HEK293 (cell line): Measurements from ENCODE around the gene ZNF562.

Source experiments
- CTCF ChIA-PET: fragments of 350-600 bp; formaldehyde crosslinking; extraction: SDS; loops from one replicate; lab custom pipeline; 2021; ENCODE audit warnings: antibody characterized with exemption; lab: Yijun Ruan, JAX
- POLR2A ChIA-PET: fragments of 300-600 bp; formaldehyde crosslinking; extraction: SDS; loops from one replicate; lab custom pipeline; 2020; ENCODE audit warnings: antibody characterized with exemption, inconsistent platforms; lab: Yijun Ruan, JAX
- H3K27ac ChIP-seq: fragments of 200-500 bp; sonication (Bioruptor generic); 2 replicates; pipeline ENCODE4 v1.5.1; 2014; ENCODE audit warnings: low read depth, low read length, control low read depth, inconsistent platforms; ENCODE audit errors: extremely low read depth
- H3K36me3 ChIP-seq, 2 experiments: fragments of 200-500 bp in 1 of 2; sonication (Bioruptor generic) in 1 of 2; 1 replicate in 1 of 2; 2 replicates in 1 of 2; pipeline ENCODE4 v1.5.1; 2014 to 2017; ENCODE audit warnings: inconsistent platforms in 2 of 2, low read length in 2 of 2; ENCODE audit not compliant: control insufficient read depth in 2 of 2, insufficient read depth in 1 of 2
- H3K4me1 ChIP-seq: fragments of 200-500 bp; sonication (Bioruptor generic); 2 replicates; pipeline ENCODE4 v1.5.1; 2014; ENCODE audit warnings: mild to moderate bottlenecking, low read length, inconsistent platforms; ENCODE audit not compliant: control insufficient read depth, insufficient read depth
- H3K4me3 ChIP-seq: 2 replicates; pipeline ENCODE4 v1.5.1; 2011; ENCODE audit warnings: low read depth, mild to moderate bottlenecking, control low read depth, low read length, moderate library complexity
- H3K9me3 ChIP-seq: fragments of 200-500 bp; sonication (Bioruptor generic); 2 replicates; pipeline ENCODE4 v1.5.1; 2014; ENCODE audit warnings: low read depth, low read length, inconsistent platforms; ENCODE audit not compliant: control insufficient read depth, insufficient read depth
- GLI2 ChIP-seq: fragments of 450-650 bp; formaldehyde crosslinking; IDR thresholded peaks from 2 replicates; pipeline ENCODE4; 2017; ENCODE audit warnings: missing biosample characterization, missing genetic modification characterization, low read depth, borderline replicate concordance
- GLI4 ChIP-seq: fragments of 450-650 bp; formaldehyde crosslinking; IDR thresholded peaks from 2 replicates; pipeline ENCODE4 v1.5.1; 2016; ENCODE audit warnings: missing biosample characterization, missing genetic modification characterization
- KLF10 ChIP-seq: fragments of 450-650 bp; IDR thresholded peaks from 2 replicates; pipeline ENCODE4 v1.5.1; 2018; ENCODE audit warnings: missing biosample characterization, mild to moderate bottlenecking, missing genetic modification characterization
- KLF7 ChIP-seq: fragments of 450-650 bp; formaldehyde crosslinking; IDR thresholded peaks from 2 replicates; pipeline ENCODE4 v1.5.1; 2016; ENCODE audit warnings: missing biosample characterization, missing genetic modification characterization, borderline replicate concordance
- MYNN ChIP-seq: fragments of 450-650 bp; formaldehyde crosslinking; IDR thresholded peaks from 2 replicates; pipeline ENCODE4 v1.5.1; 2016; ENCODE audit warnings: missing biosample characterization, missing genetic modification characterization, borderline replicate concordance
- OVOL3 ChIP-seq: fragments of 450-650 bp; formaldehyde crosslinking; IDR thresholded peaks from 2 replicates; pipeline ENCODE4 v1.5.1; 2016; ENCODE audit warnings: missing biosample characterization, missing genetic modification characterization
- YY2 ChIP-seq: fragments of 450-650 bp; formaldehyde crosslinking; IDR thresholded peaks from 2 replicates; pipeline ENCODE4 v1.5.1; 2016; ENCODE audit warnings: missing biosample characterization, missing genetic modification characterization
- ZNF121 ChIP-seq: fragments of 450-650 bp; formaldehyde crosslinking; IDR thresholded peaks from 2 replicates; pipeline ENCODE4 v1.5.1; 2016; ENCODE audit warnings: missing biosample characterization, missing genetic modification characterization
- ZNF248 ChIP-seq: fragments of 450-650 bp; formaldehyde crosslinking; IDR thresholded peaks from 2 replicates; pipeline ENCODE4 v1.5.1; 2017; ENCODE audit warnings: missing biosample characterization, missing genetic modification characterization
- ZNF292 ChIP-seq: fragments of 450-650 bp; formaldehyde crosslinking; IDR thresholded peaks from 2 replicates; pipeline ENCODE4 v1.5.1; 2016; ENCODE audit warnings: low read depth, missing biosample characterization, missing genetic modification characterization, borderline replicate concordance
- ZNF366 ChIP-seq: fragments of 450-650 bp; formaldehyde crosslinking; conservative IDR thresholded peaks from 2 replicates; pipeline ENCODE4 v1.5.1; 2016; ENCODE audit warnings: missing biosample characterization, missing genetic modification characterization
- ZNF404 ChIP-seq: fragments of 450-650 bp; formaldehyde crosslinking; IDR thresholded peaks from 2 replicates; pipeline ENCODE4 v1.5.1; 2017; ENCODE audit warnings: missing biosample characterization, missing genetic modification characterization
- ZNF416 ChIP-seq: fragments of 450-650 bp; formaldehyde crosslinking; IDR thresholded peaks from 2 replicates; pipeline ENCODE4 v1.5.1; 2016; ENCODE audit warnings: missing biosample characterization, missing genetic modification characterization
- ZNF530 ChIP-seq: fragments of 450-650 bp; formaldehyde crosslinking; IDR thresholded peaks from 2 replicates; pipeline ENCODE4 v1.5.1; 2016; ENCODE audit warnings: low read depth, missing biosample characterization, missing genetic modification characterization
- ZNF621 ChIP-seq: fragments of 450-650 bp; formaldehyde crosslinking; IDR thresholded peaks from 2 replicates; pipeline ENCODE4 v1.5.1; 2017; ENCODE audit warnings: missing biosample characterization, missing genetic modification characterization
- ZNF623 ChIP-seq: fragments of 450-650 bp; formaldehyde crosslinking; IDR thresholded peaks from 2 replicates; pipeline ENCODE4 v1.5.1; 2016; ENCODE audit warnings: missing biosample characterization, missing genetic modification characterization
- ZNF664 ChIP-seq: fragments of 450-650 bp; formaldehyde crosslinking; IDR thresholded peaks from 2 replicates; pipeline ENCODE4 v1.5.1; 2016; ENCODE audit warnings: missing biosample characterization, missing genetic modification characterization
- ZSCAN23 ChIP-seq: fragments of 450-650 bp; formaldehyde crosslinking; IDR thresholded peaks from 2 replicates; pipeline ENCODE4 v1.5.1; 2016; ENCODE audit warnings: missing biosample characterization, missing genetic modification characterization
- TF ChIP-seq, protein P1 (sequence below): fragments of 450-650 bp; formaldehyde crosslinking; IDR thresholded peaks from 2 replicates; pipeline ENCODE4 v1.5.1; 2016; ENCODE audit warnings: missing biosample characterization, missing genetic modification characterization
- TF ChIP-seq, protein P2 (sequence below): fragments of 450-650 bp; formaldehyde crosslinking; IDR thresholded peaks from 2 replicates; pipeline ENCODE4 v1.5.1; 2017; ENCODE audit warnings: missing biosample characterization, missing genetic modification characterization
- TF ChIP-seq, protein P3 (sequence below): fragments of 450-650 bp; formaldehyde crosslinking; IDR thresholded peaks from 2 replicates; pipeline ENCODE4 v1.5.1; 2017; ENCODE audit warnings: missing biosample characterization, missing genetic modification characterization

ZNF562 gene

DNA sequence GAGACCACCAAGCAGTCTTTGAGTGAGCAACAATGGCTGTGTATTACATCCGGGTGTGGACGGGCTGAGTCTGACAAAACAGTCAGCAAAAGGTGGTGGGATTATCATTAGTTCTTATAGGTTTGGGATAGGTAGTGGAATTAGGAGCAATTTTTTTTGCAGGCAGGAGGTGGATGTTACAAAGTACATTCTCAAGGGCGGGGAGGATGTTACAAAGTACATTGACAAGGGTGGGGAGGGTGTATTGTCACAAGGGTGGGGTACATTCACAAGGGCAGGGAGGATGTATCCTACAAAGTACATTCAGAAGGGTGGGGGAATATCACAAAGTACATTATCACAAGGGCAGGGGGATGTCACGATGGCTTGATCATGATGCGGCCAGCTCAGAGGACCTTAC is 38.9 kb downstream of the ZNF562 start:
- H3K36me3 ChIP-seq, result peaks cover 0 to 58% of the 10 kb centered on the region in 2 experiments; a peak in 1 of 3 replicates
- ChIA-PET POLR2A (no interaction called here), CTCF (no interaction called here)

DNA sequence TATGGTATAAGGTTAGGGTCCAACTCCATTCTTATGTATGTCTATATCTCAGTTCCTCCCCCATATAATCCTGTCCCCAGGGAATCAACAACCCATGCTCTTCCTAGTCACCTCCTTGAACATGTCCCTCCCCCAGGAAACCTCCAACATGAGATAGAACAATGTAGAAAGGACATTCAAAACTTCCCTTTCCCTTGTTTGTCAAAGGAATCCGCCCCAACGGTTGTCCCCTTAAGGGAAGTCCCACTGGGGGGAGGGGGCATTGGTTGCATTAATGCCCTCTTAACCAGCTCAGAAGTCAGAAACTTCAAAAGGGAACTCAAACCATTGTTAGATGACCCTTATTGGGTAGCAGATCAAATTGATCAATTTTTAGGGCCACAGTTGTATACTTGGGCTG is 47.0 kb downstream of the ZNF562 start:
- no peak overlapping the region for H3K4me3 ChIP-seq
- H3K4me1 ChIP-seq, result no peaks in the 10 kb centered on the region
- no peak overlapping the region for H3K27ac ChIP-seq
- H3K36me3 ChIP-seq, result peaks cover 0 to 10% of the 10 kb centered on the region in 2 experiments; a peak in 1 of 3 replicates
- ChIA-PET CTCF (interaction anchor here (0.5 to 1.2 kb wide), 2 partner anchors 134 to 168 kb away, joined by 3 to 5 read pairs; no protein-coding TSS in a partner anchor), POLR2A (no interaction called here)
- TF ChIP-seq ZNF621 (tag by site-specific recombination), result no peak
- no peak for TF ChIP-seq OVOL3 (tag by site-specific recombination)
- TF ChIP-seq ZNF292 (tag by site-specific recombination), result no peak
- TF ChIP-seq ZNF121 (tag by site-specific recombination), result no peak
- no peak for TF ChIP-seq ZNF404 (tag by site-specific recombination)
- TF ChIP-seq, protein P1, sequence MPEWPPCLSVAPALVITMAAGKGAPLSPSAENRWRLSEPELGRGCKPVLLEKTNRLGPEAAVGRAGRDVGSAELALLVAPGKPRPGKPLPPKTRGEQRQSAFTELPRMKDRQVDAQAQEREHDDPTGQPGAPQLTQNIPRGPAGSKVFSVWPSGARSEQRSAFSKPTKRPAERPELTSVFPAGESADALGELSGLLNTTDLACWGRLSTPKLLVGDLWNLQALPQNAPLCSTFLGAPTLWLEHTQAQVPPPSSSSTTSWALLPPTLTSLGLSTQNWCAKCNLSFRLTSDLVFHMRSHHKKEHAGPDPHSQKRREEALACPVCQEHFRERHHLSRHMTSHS (tag by site-specific recombination), result no peak
- TF ChIP-seq ZNF664 (tag by site-specific recombination), result no peak
- no peak for TF ChIP-seq ZSCAN23 (tag by site-specific recombination)
- no peak for TF ChIP-seq ZNF530
- TF ChIP-seq KLF7 (tag by site-specific recombination), result no peak
- no peak for TF ChIP-seq ZNF416 (tag by site-specific recombination)
- TF ChIP-seq, protein P2, sequence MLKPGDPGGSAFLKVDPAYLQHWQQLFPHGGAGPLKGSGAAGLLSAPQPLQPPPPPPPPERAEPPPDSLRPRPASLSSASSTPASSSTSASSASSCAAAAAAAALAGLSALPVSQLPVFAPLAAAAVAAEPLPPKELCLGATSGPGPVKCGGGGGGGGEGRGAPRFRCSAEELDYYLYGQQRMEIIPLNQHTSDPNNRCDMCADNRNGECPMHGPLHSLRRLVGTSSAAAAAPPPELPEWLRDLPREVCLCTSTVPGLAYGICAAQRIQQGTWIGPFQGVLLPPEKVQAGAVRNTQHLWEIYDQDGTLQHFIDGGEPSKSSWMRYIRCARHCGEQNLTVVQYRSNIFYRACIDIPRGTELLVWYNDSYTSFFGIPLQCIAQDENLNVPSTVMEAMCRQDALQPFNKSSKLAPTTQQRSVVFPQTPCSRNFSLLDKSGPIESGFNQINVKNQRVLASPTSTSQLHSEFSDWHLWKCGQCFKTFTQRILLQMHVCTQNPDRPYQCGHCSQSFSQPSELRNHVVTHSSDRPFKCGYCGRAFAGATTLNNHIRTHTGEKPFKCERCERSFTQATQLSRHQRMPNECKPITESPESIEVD, result no peak
- H3K9me3 ChIP-seq, result no peaks in the 10 kb centered on the region

More for the DNA sequence above, 38.9 kb downstream of the ZNF562 start:
- no peak overlapping the region for H3K4me3 ChIP-seq
- H3K9me3 ChIP-seq, result no peaks in the 10 kb centered on the region
- H3K27ac ChIP-seq, result no peak overlapping the region
- no peaks in the 10 kb centered on the region for H3K4me1 ChIP-seq
- TF ChIP-seq ZNF623 (no peak), YY2 (tag by site-specific recombination) (no peak), GLI2 (tag by site-specific recombination) (no peak), GLI4 (tag by site-specific recombination) (no peak), KLF10 (tag by site-specific recombination) (no peak), MYNN (tag by site-specific recombination) (no peak), ZNF248 (tag by site-specific recombination) (no peak), ZNF366 (no peak)
- TF ChIP-seq, protein P3, sequence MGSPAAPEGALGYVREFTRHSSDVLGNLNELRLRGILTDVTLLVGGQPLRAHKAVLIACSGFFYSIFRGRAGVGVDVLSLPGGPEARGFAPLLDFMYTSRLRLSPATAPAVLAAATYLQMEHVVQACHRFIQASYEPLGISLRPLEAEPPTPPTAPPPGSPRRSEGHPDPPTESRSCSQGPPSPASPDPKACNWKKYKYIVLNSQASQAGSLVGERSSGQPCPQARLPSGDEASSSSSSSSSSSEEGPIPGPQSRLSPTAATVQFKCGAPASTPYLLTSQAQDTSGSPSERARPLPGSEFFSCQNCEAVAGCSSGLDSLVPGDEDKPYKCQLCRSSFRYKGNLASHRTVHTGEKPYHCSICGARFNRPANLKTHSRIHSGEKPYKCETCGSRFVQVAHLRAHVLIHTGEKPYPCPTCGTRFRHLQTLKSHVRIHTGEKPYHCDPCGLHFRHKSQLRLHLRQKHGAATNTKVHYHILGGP (tag by site-specific recombination), result no peak
